GM12864 (cell line): ENCODE results near the gene CETP.

Experiments
- DNase-seq: peaks from one replicate; pipeline ENCODE4 v3.0.0-alpha.2; 2011; ENCODE audit warnings: low read depth
- H3K4me3 ChIP-seq: 2 replicates; pipeline ENCODE4 v1.5.1; 2011; ENCODE audit warnings: mild to moderate bottlenecking, low read depth, low read length, control low read depth
- CTCF ChIP-seq: IDR thresholded peaks from 2 replicates; pipeline ENCODE4 v1.5.1; 2011; ENCODE audit warnings: low read depth, mild to moderate bottlenecking, moderate library complexity, low read length, control low read depth, inconsistent platforms; ENCODE audit errors: missing control alignments

Gene CETP

GRCh38 chr16:56950455-56950854 is 11.3 kb upstream of the CETP start:
- no peak for DNase-seq
- no peak for TF ChIP-seq CTCF
- no peak overlapping the region for H3K4me3 ChIP-seq

DNA sequence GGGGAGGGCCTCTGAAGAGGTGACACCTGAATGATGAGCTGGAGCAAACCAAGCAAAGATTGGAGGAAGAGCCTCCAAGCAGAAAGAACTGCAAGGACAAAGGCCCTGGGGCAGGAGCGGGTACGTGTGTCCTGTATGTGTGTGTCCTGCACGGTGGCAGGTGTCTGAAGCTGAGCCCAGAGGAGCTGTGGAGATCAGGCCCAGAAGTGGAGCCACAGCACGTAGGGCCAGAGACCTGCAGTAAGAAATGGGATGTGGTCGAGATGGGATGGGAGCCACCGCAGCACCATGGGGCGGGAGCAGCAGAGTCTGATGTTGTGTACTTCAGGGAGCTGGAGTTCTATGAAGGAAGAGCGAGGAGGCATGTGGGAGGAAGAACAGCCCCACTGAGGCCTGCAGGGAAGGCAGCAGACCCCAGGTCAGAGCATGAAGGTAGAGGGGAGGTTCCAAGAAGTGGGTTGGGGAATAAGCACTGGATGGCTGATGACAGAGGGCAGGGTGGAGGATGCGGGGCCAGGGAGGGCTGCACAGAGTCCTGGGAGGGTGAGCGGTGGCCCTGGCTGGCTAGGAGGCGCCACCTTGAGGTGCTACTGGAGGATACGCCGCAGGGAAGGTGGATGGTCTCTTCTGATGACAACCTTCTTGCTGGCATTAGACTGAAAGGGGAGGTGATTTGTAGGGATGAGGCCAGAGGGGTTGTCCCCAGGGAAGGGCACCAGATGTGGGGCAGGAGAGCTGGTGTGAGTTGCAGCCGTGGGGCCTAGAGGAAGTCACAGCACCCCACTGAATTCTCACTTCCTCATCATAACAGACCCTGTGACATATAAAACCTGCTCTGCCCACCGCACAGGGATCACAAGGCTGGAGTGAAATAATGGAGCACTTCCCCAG is 10.6 kb upstream of the CETP start:
- H3K4me3 ChIP-seq, result no peak overlapping the region
- no peak for DNase-seq
- TF ChIP-seq CTCF, result peak; percentile 79

DNA sequence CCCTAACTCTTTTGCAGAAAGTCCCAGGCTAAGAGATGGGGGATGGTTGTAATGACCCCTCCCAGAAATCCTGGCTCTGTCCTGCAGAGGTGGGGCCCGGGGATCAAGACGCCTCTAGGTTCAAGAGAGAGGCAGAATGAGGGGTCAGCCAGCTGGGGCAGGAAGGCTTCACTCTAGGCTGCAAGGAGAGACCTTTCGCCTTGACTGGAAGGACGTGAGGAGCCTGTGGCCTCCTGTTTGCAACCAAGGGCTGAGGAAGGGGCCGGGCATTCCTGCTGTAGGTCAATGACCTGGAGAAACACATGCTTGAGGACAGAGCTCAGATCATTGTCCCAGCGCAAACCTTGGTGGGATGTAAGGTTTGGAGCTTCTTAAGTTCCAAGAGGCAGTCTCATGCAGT is 8.7 kb upstream of the CETP start:
- no peak overlapping the region for H3K4me3 ChIP-seq
- TF ChIP-seq CTCF, result no peak
- DNase-seq, result no peak

GRCh38 chr16:56956076-56956475 is 5.7 kb upstream of the CETP start:
- H3K4me3 ChIP-seq, result no peak overlapping the region
- DNase-seq, result no peak
- TF ChIP-seq CTCF, result no peak

DNA sequence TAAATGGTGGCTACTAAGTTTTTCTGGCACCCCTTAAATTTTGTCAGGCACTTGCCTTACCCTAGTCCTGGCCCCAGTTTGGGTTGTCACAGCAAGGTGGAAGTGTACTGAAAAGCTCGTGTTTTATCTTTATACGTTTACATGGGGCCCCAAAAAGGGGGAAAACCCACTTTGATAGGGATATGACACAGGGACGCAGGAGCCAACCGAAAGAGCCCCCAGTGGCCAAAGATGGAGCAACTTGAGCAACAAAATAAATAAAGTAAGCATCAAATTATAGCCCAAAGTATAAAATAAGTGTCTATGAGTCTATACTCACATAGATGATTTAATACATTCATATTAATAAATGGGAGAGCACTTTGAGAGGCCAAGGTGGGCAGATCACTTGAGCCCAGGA is 5.0 kb upstream of the CETP start:
- no peak overlapping the region for H3K4me3 ChIP-seq
- no peak for DNase-seq
- peak; percentile 33 for TF ChIP-seq CTCF

DNA sequence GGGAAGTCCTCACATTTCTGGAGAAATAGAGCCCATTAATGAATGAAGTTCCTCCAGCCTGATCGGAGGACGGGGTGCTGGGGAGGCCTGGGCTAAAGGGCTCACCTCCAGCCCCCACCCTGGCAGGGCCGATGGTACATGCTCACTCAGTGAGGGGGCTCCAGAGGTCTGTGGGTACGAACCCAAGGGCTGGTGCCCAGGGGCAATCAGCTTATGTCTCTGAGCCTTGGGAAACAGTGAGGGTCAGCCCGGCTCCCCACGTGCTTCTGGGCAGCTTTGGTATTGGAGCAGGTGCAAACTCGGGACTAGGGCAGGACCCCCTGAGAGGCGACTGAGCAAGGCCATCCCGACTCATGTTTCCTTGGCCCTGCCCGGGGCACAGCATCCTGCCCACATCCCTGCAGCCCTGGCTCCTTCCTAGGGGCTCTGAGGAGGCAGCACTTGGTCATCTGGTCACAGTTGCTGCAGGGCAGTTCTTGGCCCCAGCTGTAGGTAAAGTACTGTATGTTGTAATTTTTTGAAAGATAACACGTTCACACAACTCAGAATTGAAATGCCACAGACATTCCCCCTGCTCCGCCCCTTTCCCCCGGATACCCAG is 969 bp upstream of the CETP start:
- TF ChIP-seq CTCF, result no peak
- DNase-seq, result no peak
- H3K4me3 ChIP-seq, result no peak overlapping the region

DNA sequence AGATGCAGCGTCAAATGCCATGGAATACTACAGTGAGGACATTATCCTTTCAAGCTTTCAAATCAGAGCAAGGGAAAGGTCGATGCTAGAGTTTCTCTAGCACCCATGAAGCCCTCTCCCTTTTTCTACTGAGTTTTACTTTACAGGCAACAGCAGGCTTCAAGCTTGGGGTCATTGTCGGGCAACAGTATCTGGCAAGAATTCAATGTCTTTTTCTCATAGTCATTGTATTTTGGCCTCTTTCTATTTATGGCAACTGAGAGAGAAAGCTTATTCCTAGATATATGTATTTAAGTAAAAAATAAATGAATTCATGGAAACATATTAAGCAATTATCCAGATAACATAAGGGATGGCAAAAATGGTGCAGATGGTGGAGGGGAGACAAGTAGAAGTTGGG is 364 bp upstream of the CETP start:
- TF ChIP-seq CTCF, result no peak
- DNase-seq, result no peak
- no peak overlapping the region for H3K4me3 ChIP-seq
